Mesangial cell (primary cell): Measurements from ENCODE around the gene HECW1. TPM values are rescaled to one million over a fixed set of nuclear protein-coding genes. Genes with fewer than 3 reads are reported as not detected.

ENCODE experiments used
- total RNA-seq: library from RNA; depleted of rRNA; stranded (reverse); fragments of >200 nt; gene quantifications from 2 replicates; pipeline ENCODE4 v1.2.3, GENCODE V29; 2015

Gene HECW1
- under 0.01 and 0.38 TPM in 2 replicates for total RNA-seq

DNA sequence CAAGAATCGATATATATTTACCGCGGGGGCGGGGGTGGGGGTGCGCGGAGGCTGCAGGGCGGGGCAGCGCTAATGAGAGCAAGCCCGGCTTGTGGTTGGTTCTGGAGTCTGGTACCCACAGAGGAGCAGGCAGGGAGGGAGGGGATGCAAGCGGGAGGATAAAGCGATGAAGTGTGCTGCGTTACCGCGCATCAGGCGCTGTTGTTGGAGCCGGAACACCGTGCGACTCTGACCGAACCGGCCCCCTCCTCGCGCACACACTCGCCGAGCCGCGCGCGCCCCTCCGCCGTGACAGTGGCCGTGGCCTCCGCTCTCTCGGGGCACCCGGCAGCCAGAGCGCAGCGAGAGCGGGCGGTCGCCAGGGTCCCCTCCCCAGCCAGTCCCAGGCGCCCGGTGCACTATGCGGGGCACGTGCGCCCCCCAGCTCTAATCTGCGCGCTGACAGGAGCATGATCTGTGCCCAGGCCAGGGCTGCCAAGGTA, at the start of gene HECW1:
TSS of gene HECW1 (plus strand) at position 189 of the 482 bp plus-strand sequence. CDS start 131,259 bp downstream, outside the sequence.

DNA sequence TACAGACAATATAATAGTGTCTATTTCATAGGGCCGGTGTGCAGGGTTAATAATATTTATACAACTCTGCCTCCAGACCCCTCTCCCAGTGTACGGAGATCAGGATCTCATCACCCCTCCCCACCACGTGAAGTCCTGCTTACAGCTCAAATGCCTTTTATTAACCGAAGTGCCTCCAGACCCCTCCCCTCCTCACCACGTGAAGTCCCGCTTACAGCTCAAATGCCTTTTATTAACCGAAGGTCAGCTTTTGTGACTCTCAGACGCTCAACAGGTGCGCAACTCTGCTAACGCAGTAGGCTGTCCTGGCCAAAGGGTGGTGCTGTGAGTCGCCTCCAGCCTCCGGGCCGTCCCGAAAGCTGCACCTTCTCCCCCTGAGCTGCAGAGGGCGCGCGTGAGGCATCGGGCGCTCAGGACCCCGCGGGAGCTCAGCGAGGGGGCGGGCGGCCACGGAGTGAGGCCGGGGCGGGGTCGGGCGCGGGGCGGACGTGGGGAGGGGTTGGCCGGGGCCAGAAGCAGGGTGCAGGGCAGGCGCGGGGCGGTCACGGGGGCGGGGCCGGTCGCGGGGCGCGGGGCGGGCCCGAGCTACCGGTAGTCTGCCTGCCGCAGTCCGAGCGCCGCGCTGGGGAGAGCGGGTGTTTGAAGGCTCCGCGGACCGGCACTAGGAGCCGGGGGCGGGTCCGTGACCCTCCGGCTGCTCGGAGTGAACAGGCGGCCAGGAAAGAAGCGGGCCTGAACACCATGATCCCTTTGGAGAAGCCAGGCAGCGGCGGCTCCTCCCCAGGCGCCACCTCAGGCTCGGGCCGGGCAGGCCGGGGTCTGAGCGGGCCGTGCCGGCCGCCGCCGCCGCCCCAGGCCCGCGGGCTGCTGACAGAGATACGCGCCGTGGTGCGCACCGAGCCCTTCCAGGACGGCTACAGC, 470.3 kb downstream of the HECW1 start, which contains the start of gene STK17A:
TSS of gene STK17A (plus strand) at position 606 of the 921 bp plus-strand sequence. CDS start at position 742, 136 bp downstream.

Other genes starting within 250 kb of the HECW1 start
- 2.8 and 3.1 TPM in 2 replicates for gene C7orf25, start 200.6 kb upstream of the HECW1 start, total RNA-seq
- gene PSMA2, start 180.5 kb upstream of the HECW1 start, total RNA-seq, result 36.4 and 72.8 TPM in 2 replicates
- 47.5 and 52.8 TPM in 2 replicates for gene MRPL32, start 180.3 kb upstream of the HECW1 start, total RNA-seq